Peyer's patch (tissue), 4 donors: Measurements from ENCODE around the gene POFUT1.

Experiments
- CTCF ChIP-seq, 6 experiments: fragments of 450-650 bp in 4 of 6; fragments of 200-600 bp in 2 of 6; sonication (generic) in 1 of 6; IDR thresholded peaks; one replicate each; pipeline ENCODE4 v1.5.1; 2017 to 2019; ENCODE audit warnings: antibody characterized with exemption in 6 of 6, mild to moderate bottlenecking in 3 of 6, moderate library complexity in 1 of 6
- POLR2A ChIP-seq, 2 donors: fragments of 450-650 bp; IDR thresholded peaks; one replicate each; pipeline ENCODE4 v1.5.1; 2017; ENCODE audit warnings: antibody characterized with exemption in 2 of 2, mild to moderate bottlenecking in 2 of 2, moderate library complexity in 2 of 2

GRCh38 chr20:32263398-32263954, 55.8 kb downstream of the POFUT1 start:
- TF ChIP-seq CTCF (IDR thresholded peaks at IDR 0.05) = no peak
- TF ChIP-seq POLR2A (IDR thresholded peaks at IDR 0.05) = no peak
